ENCODE data around the gene GJB6.
A peak's percentile ranks its signal among the peaks of the same experiment; 100 is the strongest.

GJB6 gene

GRCh38 chr13:20227288-20227687, 4.8 kb downstream of the GJB6 start:
- DNase-seq (ENCODE audit: low read depth) = no peak

GRCh38 chr13:20222553-20222952, 9.6 kb downstream of the GJB6 start:
- DNase-seq (ENCODE audit: low read depth) = no peak

- no peak for DNase-seq (ENCODE audit: low read depth)
Measured at GRCh38 chr13:20221772-20222171, 10.3 kb downstream of the GJB6 start.

GRCh38 chr13:20219577-20219976, 12.5 kb downstream of the GJB6 start:
- no peak for DNase-seq (ENCODE audit: low read depth)

GRCh38 chr13:20217168-20217567, 15.0 kb downstream of the GJB6 start:
- no peak for DNase-seq (ENCODE audit: low read depth)

- DNase-seq (ENCODE audit: low read depth) = no peak
Measured at GRCh38 chr13:20209948-20210347, 22.2 kb downstream of the GJB6 start.

- DNase-seq (ENCODE audit: low read depth) = no peak
Measured at GRCh38 chr13:20206698-20207235, 25.4 kb downstream of the GJB6 start.

- DNase-seq (ENCODE audit: low read depth) = no peak
Measured at GRCh38 chr13:20206065-20206697, 25.9 kb downstream of the GJB6 start.

- DNase-seq (ENCODE audit: low read depth) = no peak
Measured at GRCh38 chr13:20198781-20199180, 33.3 kb downstream of the GJB6 start.

- peak; percentile 20 for DNase-seq (ENCODE audit: low read depth)
Measured at GRCh38 chr13:20197361-20197834, 34.7 kb downstream of the GJB6 start.

- DNase-seq (ENCODE audit: low read depth) = no peak
Measured at GRCh38 chr13:20195801-20196200, 36.3 kb downstream of the GJB6 start.

- no peak for DNase-seq (ENCODE audit: low read depth)
Measured at GRCh38 chr13:20193907-20194631, 38.0 kb downstream of the GJB6 start.

GRCh38 chr13:20193162-20193906, 38.8 kb downstream of the GJB6 start:
- DNase-seq (ENCODE audit: low read depth) = no peak

GRCh38 chr13:20192836-20193161, 39.3 kb downstream of the GJB6 start, which contains the start of gene GJB2:
TSS of gene GJB2 (minus strand) at chr13:20192938. CDS start at chr13:20189581, 3,357 bp downstream.
- no peak for DNase-seq (ENCODE audit: low read depth)

GRCh38 chr13:20192158-20192835, 39.8 kb downstream of the GJB6 start:
- no peak for DNase-seq (ENCODE audit: low read depth)

- no peak for DNase-seq (ENCODE audit: low read depth)
Measured at GRCh38 chr13:20191311-20192157, 40.6 kb downstream of the GJB6 start.

- no peak for DNase-seq (ENCODE audit: low read depth)
Measured at GRCh38 chr13:20190481-20191310, 41.4 kb downstream of the GJB6 start.

GRCh38 chr13:20190076-20190475, 42.0 kb downstream of the GJB6 start:
- DNase-seq (ENCODE audit: low read depth) = no peak

- DNase-seq (ENCODE audit: low read depth) = no peak
Measured at GRCh38 chr13:20188667-20189553, 43.2 kb downstream of the GJB6 start.

Measured in fibroblast of the conjunctiva (primary cell).